LNCaP clone FGC (cell line): Measurements from ENCODE around the gene REG1B.
A peak's percentile ranks its signal among the peaks of the same experiment; 100 is the strongest.
"Not testable (repeated sequence)": the region's sequence is repeated elsewhere in the genome, so short reads cannot be mapped to it uniquely, and the experiment has no call there.

Experiments
- DNase-seq: peaks from one replicate; pipeline ENCODE4 v3.0.0-alpha.2; 2011; ENCODE audit warnings: low read depth
- H3K4me3 ChIP-seq: 2 replicates; pipeline ENCODE4 v1.5.1; 2011; ENCODE audit warnings: mild to moderate bottlenecking, low read depth, low read length, control low read depth
- TF ChIP-seq, protein P1 (sequence below): IDR thresholded peaks from 2 replicates; pipeline ENCODE4 v1.5.1; 2012; ENCODE audit warnings: mild to moderate bottlenecking; ENCODE audit not compliant: control insufficient read depth, insufficient read depth; ENCODE audit errors: extremely low read depth

REG1B gene

DNA sequence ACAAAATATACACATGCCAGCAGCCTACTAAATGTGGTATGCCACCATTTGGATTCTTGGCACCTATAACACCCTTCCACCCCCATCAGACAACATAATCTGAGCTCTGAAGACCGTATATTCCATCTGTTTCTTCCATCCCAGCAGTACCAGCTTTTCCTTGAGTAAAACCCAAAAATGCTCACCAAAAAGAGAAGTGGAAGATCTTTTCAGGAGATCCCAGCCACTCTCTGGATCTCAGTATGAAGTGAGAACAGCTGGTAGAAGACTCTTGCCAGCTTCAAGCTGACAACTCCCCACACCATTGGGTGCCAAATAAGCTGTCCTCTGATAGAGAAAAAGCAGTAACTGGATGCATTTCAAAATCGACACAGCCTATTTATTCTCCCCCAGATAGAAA lies 22.6 kb downstream of the REG1B start:
- TF ChIP-seq, protein P1, sequence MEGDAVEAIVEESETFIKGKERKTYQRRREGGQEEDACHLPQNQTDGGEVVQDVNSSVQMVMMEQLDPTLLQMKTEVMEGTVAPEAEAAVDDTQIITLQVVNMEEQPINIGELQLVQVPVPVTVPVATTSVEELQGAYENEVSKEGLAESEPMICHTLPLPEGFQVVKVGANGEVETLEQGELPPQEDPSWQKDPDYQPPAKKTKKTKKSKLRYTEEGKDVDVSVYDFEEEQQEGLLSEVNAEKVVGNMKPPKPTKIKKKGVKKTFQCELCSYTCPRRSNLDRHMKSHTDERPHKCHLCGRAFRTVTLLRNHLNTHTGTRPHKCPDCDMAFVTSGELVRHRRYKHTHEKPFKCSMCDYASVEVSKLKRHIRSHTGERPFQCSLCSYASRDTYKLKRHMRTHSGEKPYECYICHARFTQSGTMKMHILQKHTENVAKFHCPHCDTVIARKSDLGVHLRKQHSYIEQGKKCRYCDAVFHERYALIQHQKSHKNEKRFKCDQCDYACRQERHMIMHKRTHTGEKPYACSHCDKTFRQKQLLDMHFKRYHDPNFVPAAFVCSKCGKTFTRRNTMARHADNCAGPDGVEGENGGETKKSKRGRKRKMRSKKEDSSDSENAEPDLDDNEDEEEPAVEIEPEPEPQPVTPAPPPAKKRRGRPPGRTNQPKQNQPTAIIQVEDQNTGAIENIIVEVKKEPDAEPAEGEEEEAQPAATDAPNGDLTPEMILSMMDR: no peak
- H3K4me3 ChIP-seq: no peak overlapping the region
- no peak for DNase-seq

DNA sequence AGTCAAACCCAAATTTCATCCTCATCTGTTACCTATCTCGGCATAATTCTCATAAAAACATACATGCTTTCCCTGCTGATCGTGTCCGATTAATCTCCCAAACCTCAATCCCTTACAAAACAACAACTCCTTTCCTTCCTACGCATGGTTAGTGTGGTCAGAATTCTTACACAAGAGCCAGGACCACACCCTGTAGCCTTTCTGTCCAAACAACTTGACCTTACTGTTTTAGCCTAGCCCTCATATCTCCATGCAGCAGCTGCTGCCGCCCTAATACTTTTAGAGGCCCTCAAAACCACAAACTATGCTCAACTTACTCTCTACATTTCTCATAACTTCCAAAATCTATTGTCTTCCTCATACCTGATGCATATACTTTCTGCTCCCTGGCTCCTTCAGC lies 33.0 kb downstream of the REG1B start:
- not testable (repeated sequence) for DNase-seq, H3K4me3 ChIP-seq

DNA sequence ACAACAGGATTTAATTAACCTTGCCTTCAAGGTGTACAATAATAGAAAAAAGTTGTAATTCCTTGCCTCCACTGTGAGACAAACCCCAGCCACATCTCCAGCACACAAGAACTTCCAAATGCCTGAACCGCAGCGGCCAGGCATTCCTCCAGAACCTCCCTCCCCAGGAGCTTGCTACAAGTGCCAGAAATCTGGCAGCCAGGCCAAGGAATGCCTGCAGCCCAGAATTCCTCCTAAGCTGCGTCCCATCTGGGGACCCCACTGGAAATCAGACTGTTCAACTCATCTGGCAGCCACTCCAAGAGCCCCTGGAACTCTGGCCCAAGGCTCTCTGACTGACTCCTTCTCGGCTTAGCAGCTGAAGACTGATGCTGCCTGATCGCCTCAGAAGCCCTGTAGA lies 34.3 kb downstream of the REG1B start:
- DNase-seq, H3K4me3 ChIP-seq: not testable (repeated sequence)

DNA sequence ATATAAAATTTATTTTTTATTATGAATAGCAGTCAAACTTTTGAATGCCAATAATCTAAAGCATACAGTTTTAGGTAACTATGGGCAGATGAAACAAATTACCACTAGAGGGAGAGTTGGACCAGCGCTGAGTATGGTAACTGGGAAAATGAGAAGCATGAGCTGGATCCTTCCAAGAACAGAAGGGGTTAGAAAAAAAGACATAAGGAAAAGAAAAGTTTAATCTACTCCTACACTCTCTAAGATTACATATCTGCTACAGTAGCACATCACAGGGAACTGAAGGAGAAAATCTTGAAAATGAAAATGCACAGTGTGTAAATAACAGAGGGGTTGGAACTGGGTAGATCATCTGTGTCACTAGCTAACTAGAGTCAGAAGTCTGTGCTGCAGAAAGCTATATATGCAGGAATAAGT lies 46.8 kb downstream of the REG1B start:
- H3K4me3 ChIP-seq: no peak overlapping the region
- TF ChIP-seq, protein P1: peak; percentile 77
- peak; percentile 4 for DNase-seq

DNA sequence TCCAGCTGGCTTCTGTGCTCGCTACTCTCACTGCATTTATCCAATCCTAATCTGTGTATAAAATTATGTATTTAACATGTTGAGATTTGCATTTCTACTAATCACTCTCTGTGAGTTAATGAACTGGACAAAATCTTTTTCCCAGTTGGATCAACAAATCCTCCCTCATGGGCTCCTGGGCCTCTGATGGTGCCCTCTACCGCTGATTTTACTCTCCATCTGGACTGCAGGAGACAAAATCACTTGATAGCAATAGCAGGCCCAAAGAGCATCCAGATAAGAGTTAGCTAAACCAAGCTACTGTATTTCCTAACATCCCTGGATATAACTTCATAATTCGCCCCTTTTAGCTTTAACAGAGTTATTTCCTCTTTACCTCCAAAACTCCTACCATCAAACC lies 47.8 kb downstream of the REG1B start:
- H3K4me3 ChIP-seq: no peak overlapping the region
- DNase-seq: no peak
- TF ChIP-seq, protein P1: no peak
